ENCODE results near the gene SMC1A. TPM values are rescaled to one million over a fixed set of nuclear protein-coding genes. Genes with fewer than 3 reads are reported as not detected.

SMC1A gene
- total RNA-seq, 1 experiment from 2014 or later = 111 TPM

DNA sequence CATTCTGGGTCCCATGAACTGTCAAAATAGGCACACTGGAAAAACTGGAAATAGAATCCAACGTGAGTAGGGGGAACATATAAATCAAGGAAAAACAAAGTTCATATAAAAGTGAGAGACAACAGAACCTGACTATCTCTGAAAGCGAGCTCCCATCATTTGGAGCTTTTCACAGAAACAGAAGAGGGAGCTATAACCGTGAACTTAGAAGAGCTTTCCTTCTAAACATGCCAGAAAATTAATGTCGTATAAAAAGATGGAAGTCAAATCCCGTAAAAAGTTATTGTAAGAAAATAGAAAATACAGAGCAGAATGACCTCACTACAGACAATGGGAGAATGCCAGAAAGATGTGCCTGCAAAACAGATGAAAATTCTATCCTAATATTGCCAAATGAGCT is 35.6 kb upstream of the SMC1A start:
- in situ Hi-C loops (cut with HindIII; ENCODE audit: low pct_unique_long_range_greater_than_20kb, low sequenced_read_pairs) = no loop called here
- no peak for ATAC-seq

DNA sequence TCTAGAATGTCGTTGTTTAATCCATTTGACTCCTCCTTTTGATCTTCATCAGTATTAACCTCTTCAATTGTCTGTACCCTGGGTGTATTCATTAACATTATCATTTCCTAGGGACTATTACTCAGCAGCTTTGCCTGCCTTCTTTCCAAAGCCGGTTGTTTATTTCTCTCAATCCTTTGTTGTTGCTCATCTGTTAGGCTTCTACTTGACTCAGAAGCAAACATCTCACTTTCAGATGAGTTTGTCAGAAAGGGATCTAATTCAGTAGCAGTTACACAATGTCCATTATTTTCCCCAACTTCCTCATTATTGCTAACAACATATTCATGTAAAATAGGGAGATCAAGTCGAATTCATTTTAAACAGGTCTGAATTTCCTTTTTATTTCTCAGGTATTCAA is 33.8 kb upstream of the SMC1A start:
- Histone ChIP-seq H3K36me3 (ENCODE audit: control insufficient read depth, insufficient read depth, low read length) (no peaks in the 10 kb centered on the region), H3K27me3 (ENCODE audit: control insufficient read depth, insufficient read depth, low read length) (no peaks in the 10 kb centered on the region), H3K9me3 (ENCODE audit: control insufficient read depth, insufficient read depth, low read depth, low read length) (no peaks in the 10 kb centered on the region), H3K27ac (ENCODE audit: low read length) (no peak overlapping the region), H3K4me3 (ENCODE audit: low read depth in 2 of 2, low read length in 2 of 2) (no peak overlapping the region), H3K4me1 (ENCODE audit: control insufficient read depth, insufficient read depth, low read length) (no peaks in the 10 kb centered on the region)
- ChIA-PET POLR2A (interaction anchor here (0.6 kb wide), 1 partner anchor 37 kb away, joined by 4 read pairs; no protein-coding TSS in a partner anchor), CTCF (no interaction called here)
- in situ Hi-C loops (cut with HindIII; ENCODE audit: low pct_unique_long_range_greater_than_20kb, low sequenced_read_pairs) (no loop called here), intact Hi-C loops (cut with micrococcal nuclease; ENCODE audit: unreplicated experiment) (no loop called here)
- no peak for DNase-seq (ENCODE audit: low read depth, low spot score)
- BruUV-seq (replicated peaks) = no TSS peak
- TF ChIP-seq, protein P1, sequence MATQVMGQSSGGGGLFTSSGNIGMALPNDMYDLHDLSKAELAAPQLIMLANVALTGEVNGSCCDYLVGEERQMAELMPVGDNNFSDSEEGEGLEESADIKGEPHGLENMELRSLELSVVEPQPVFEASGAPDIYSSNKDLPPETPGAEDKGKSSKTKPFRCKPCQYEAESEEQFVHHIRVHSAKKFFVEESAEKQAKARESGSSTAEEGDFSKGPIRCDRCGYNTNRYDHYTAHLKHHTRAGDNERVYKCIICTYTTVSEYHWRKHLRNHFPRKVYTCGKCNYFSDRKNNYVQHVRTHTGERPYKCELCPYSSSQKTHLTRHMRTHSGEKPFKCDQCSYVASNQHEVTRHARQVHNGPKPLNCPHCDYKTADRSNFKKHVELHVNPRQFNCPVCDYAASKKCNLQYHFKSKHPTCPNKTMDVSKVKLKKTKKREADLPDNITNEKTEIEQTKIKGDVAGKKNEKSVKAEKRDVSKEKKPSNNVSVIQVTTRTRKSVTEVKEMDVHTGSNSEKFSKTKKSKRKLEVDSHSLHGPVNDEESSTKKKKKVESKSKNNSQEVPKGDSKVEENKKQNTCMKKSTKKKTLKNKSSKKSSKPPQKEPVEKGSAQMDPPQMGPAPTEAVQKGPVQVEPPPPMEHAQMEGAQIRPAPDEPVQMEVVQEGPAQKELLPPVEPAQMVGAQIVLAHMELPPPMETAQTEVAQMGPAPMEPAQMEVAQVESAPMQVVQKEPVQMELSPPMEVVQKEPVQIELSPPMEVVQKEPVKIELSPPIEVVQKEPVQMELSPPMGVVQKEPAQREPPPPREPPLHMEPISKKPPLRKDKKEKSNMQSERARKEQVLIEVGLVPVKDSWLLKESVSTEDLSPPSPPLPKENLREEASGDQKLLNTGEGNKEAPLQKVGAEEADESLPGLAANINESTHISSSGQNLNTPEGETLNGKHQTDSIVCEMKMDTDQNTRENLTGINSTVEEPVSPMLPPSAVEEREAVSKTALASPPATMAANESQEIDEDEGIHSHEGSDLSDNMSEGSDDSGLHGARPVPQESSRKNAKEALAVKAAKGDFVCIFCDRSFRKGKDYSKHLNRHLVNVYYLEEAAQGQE (IDR thresholded peaks at IDR 0.05; ENCODE audit: insufficient read depth in 1 of 2, low read depth in 2 of 2, low read length in 1 of 2) = no peak
- TF ChIP-seq POLR2AphosphoS5 (IDR thresholded peaks at IDR 0.05; ENCODE audit: low read depth, low read length) = no peak
- ATAC-seq = peak; percentile 62; the same call in 1 of the 2 replicates

More for the DNA sequence above, 35.6 kb upstream of the SMC1A start:
- ChIA-PET POLR2A (no interaction called here), CTCF (interaction anchor here (1.3 kb wide), 1 partner anchor 23 kb away, joined by 7 read pairs; no protein-coding TSS in a partner anchor)
- no peak for TF ChIP-seq TCF7L2 (IDR thresholded peaks at IDR 0.05; ENCODE audit: low read depth, low read length)
- TF ChIP-seq, protein P2, sequence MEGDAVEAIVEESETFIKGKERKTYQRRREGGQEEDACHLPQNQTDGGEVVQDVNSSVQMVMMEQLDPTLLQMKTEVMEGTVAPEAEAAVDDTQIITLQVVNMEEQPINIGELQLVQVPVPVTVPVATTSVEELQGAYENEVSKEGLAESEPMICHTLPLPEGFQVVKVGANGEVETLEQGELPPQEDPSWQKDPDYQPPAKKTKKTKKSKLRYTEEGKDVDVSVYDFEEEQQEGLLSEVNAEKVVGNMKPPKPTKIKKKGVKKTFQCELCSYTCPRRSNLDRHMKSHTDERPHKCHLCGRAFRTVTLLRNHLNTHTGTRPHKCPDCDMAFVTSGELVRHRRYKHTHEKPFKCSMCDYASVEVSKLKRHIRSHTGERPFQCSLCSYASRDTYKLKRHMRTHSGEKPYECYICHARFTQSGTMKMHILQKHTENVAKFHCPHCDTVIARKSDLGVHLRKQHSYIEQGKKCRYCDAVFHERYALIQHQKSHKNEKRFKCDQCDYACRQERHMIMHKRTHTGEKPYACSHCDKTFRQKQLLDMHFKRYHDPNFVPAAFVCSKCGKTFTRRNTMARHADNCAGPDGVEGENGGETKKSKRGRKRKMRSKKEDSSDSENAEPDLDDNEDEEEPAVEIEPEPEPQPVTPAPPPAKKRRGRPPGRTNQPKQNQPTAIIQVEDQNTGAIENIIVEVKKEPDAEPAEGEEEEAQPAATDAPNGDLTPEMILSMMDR (IDR thresholded peaks at IDR 0.05) = peak; percentile 44; the same call in 1 of the 2 replicates
- H3K36me3 ChIP-seq (ENCODE audit: control insufficient read depth, insufficient read depth, low read length) = no peaks in the 10 kb centered on the region
- H3K4me1 ChIP-seq (ENCODE audit: control insufficient read depth, insufficient read depth, low read length) = no peaks in the 10 kb centered on the region
- no peak overlapping the region for H3K27ac ChIP-seq (ENCODE audit: low read length)
- no peaks in the 10 kb centered on the region for H3K27me3 ChIP-seq (ENCODE audit: control insufficient read depth, insufficient read depth, low read length)
- H3K4me3 ChIP-seq (ENCODE audit: low read depth in 2 of 2, low read length in 2 of 2) = no peak overlapping the region
- no TSS peak for BruUV-seq (replicated peaks)
- DNase-seq (ENCODE audit: low read depth, low spot score) = no peak
- no peaks in the 10 kb centered on the region for H3K9me3 ChIP-seq (ENCODE audit: control insufficient read depth, insufficient read depth, low read depth, low read length)
- intact Hi-C loops (cut with micrococcal nuclease; ENCODE audit: unreplicated experiment) = no loop called here

DNA sequence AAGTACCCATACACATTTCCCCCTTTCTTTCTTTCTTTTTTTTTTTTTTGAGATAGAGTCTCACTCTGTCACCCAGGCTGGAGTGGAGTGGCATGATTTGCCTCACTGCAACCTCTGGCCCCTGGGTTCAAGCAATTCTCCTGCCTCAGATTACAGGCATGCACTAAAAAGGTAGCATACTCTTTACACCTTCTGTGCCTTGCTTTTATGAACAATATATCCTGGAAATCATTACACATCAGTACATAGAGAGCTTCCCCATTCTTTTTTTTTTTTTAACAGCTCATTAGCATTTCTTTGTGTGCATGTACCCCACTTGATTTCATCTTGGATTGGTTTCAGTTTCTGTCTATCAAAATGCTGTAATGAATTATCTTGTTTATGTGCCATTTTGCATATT is 30.4 kb upstream of the SMC1A start:
- no peak for DNase-seq (ENCODE audit: low read depth, low spot score)
- intact Hi-C loops (cut with micrococcal nuclease; ENCODE audit: unreplicated experiment) (no loop called here), in situ Hi-C loops (cut with HindIII; ENCODE audit: low pct_unique_long_range_greater_than_20kb, low sequenced_read_pairs) (no loop called here)
- no peak for TF ChIP-seq TCF7L2 (IDR thresholded peaks at IDR 0.05; ENCODE audit: low read depth, low read length)
- TF ChIP-seq, protein P1 (IDR thresholded peaks at IDR 0.05; ENCODE audit: insufficient read depth in 1 of 2, low read depth in 2 of 2, low read length in 1 of 2) = no peak
- TF ChIP-seq SIN3A (IDR thresholded peaks at IDR 0.05; ENCODE audit: borderline replicate concordance, insufficient read depth, low read depth, low read length) = no peak
- TF ChIP-seq POLR2AphosphoS5 (IDR thresholded peaks at IDR 0.05; ENCODE audit: low read depth, low read length) = no peak
- TF ChIP-seq, protein P2 (IDR thresholded peaks at IDR 0.05) = no peak
- ChIA-PET POLR2A (no interaction called here), CTCF (no interaction called here)
- Histone ChIP-seq H3K4me3 (ENCODE audit: low read depth in 2 of 2, low read length in 2 of 2) (no peak overlapping the region), H3K27ac (ENCODE audit: low read length) (no peak overlapping the region), H3K4me1 (ENCODE audit: control insufficient read depth, insufficient read depth, low read length) (no peaks in the 10 kb centered on the region), H3K36me3 (ENCODE audit: control insufficient read depth, insufficient read depth, low read length) (no peaks in the 10 kb centered on the region), H3K9me3 (ENCODE audit: control insufficient read depth, insufficient read depth, low read depth, low read length) (no peaks in the 10 kb centered on the region), H3K27me3 (ENCODE audit: control insufficient read depth, insufficient read depth, low read length) (no peaks in the 10 kb centered on the region)
- no peak for ATAC-seq
- BruUV-seq (replicated peaks) = no TSS peak
